Measurements from ENCODE around the gene DMRTA2.

Gene DMRTA2

GRCh38 chr1:50422946-50423669 is at the start of gene DMRTA2:
TSS of gene DMRTA2 (minus strand) at chr1:50423443. CDS start at chr1:50421536, 1,907 bp downstream.
- peak; percentile 18 for DNase-seq

DNA sequence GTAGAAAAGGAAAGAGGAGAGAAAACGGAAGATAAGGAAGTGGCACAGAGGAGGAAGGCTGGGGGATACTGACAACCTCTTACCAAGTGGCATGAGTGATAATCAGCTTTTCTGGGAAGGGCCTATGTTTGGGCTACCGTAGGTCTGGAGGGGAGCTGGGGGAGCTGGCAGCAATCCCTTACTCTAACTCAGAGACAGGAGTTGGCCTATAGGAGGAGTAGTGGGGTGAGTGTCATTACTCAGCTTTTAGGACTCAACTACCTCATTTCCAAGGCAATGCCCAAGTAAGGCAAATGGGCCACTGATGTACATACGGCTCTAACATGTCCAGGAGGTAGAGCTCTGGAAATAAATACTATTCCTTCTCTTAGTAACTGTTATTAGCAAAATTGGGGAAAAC is 48.7 kb upstream of the DMRTA2 start:
- DNase-seq: no peak

DNA sequence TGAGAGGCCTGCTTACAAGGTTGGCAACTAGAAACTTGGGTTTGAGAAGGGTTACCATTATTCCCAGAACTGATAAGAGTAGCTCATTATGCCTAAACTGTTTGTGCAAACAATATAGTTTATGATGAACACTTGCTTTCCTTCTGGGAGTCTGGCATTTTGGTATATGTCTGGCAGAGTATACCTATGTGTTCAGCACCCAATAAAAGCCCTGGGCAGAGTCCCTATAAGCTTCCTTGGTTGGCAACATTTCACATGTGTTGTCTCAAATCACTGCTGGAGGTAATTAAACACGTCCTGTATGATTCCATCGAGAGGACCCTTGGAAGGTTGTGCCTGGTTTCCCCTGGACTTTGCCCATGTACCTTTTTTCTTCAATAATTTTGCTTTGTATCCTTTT is 39.7 kb upstream of the DMRTA2 start:
- no peak for DNase-seq

- peak; percentile 73 for DNase-seq
These were observed 35.3 kb upstream of the DMRTA2 start for GRCh38 chr1:50458507-50458906.

GRCh38 chr1:50454911-50455310 is 31.7 kb upstream of the DMRTA2 start:
- DNase-seq: no peak

- DNase-seq: no peak
These were observed 30.0 kb upstream of the DMRTA2 start for GRCh38 chr1:50453266-50453665.

DNA sequence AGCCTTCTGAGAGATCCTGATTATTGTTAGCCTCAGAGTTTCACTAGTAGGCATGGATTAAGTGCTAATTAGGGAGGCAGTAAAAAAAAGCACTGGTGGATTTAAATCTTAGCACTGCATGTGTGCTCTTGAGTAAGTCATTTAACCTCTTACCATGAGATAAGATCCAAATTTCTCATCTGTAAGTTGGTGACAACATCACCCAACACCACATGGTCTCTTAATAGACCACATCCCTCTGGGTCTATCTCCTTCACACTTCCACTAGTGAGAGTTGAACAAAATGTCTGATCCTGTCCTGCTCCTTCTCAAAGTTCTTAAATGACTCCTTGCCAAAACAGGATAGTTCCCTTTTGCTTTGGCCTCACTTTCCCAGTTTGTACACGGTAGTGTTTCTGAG is 29.5 kb upstream of the DMRTA2 start:
- DNase-seq: no peak

- no peak for DNase-seq
These were observed 27.8 kb upstream of the DMRTA2 start for GRCh38 chr1:50450861-50451653.

GRCh38 chr1:50447961-50448360 is 24.7 kb upstream of the DMRTA2 start:
- no peak for DNase-seq

- DNase-seq: no peak
These were observed 17.9 kb upstream of the DMRTA2 start for GRCh38 chr1:50441183-50441582.

DNA sequence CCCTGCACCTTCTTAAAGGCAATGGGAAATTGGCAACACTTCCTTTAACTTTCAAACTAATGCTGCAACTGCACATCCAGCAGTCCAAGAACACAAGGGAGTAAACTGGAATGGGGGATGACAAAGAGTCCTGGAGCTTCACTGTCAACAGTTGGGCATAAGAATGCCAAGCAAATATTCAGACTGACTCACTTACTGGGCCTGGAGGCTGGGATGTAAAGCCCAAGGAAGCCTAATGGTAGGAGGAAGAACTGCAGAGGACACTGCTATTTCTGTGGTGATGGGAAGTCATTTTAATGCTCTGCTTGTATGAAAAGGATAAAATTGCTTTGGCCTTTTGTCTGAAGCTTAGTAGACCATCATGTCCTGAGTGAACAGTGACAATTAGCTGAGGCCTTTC is 15.7 kb upstream of the DMRTA2 start:
- DNase-seq: no peak

GRCh38 chr1:50436489-50436888 is 13.2 kb upstream of the DMRTA2 start:
- no peak for DNase-seq

- no peak for DNase-seq
These were observed 6.8 kb upstream of the DMRTA2 start for GRCh38 chr1:50430010-50430405.

GRCh38 chr1:50427818-50428779 is 4.9 kb upstream of the DMRTA2 start:
- DNase-seq: no peak

GRCh38 chr1:50427086-50427817 is 4.0 kb upstream of the DMRTA2 start:
- DNase-seq: no peak

DNA sequence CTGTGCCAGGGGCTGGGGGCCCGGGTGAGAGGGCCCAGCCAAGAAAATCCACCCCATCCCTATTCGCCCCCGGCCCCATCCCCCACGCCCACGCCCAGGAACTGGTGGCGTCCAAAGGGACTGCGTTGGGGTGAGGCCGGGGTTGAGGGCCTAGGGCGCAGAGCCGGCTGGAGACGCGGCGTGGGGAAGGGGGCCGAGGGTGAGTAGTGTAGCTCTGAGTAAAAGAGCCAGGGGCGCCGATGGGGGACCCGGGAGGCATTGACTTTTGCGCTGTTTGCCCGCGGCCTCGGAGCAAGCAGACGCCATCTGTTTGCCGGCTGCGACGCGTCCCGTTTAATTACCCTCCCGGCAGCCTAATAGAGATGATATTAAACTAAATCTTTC is 3.5 kb upstream of the DMRTA2 start:
- DNase-seq: no peak

- DNase-seq: no peak
These were observed 3.0 kb upstream of the DMRTA2 start for GRCh38 chr1:50426108-50426700.

- peak; percentile 19 for DNase-seq
These were observed 2.3 kb upstream of the DMRTA2 start for GRCh38 chr1:50425376-50426107.

DNA sequence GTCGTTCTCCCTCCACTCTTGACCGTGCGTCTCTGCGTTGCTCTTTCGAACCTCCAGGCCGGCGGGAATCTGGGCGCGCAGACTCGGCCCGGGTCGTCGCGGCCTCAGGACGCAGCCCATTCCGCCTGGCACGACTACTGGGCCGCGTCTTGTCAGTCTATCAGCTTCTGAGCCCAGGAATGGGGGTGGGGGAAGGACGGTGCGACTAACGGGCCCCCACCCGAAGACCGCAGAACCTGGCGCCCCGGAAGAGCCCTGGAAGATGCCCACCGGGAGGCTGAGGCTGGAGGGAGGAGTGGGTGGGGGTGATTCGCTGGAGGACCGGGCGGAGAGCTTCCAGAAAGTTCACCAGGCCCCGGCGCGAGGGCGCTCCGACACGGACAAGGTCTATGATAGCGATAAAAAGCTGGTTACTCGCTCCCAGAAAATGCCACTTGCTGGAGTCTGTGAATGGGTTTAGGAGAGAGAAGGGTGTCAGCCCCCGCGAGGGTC is 1.7 kb upstream of the DMRTA2 start:
- no peak for DNase-seq

DNA sequence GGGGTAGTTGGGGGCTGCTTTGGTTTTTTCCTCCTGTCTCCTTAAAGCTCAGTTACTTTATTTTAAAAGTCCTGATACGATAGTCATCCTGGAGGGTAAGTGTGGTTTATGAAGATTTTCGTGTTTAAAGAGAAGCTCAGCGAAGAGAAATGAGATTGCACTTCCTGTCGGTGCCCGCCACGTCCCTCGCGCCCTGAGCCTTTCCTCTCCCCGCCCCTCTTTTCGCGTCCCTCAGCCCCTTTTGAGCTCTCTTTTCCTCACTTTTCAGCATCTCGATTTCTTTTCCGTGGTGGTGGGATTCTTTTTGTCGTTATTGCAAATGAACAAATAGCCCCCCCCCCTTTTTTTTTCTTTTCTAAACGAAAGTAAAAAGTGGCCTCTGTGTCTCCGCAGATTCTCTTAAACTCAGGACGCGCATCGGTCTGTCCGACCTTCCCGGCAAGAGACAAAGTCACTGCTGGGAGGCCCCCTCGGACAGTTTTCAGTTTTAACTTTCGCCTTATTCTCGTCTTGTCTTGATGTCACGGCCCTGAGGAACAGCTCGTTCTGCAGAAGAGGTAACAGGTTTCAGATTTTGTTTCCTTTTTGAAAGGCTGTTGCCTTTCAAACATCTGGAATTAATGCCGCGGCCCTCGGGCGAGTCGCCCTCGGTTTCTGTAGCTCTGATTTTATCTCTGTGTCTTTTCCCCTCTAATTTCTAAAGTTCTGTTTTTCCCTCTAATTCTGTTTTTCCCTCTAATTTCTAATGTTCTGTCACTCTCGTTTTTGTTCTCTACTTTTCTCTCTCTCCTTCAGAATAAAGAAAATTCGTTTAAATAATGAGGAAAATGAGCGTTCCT is 1.0 kb upstream of the DMRTA2 start:
- DNase-seq: peak; percentile 31

Measured in suppressor macrophage treated with lipopolysaccharide for 4 hours (primary cell).